ENCODE data around the gene TBL1X.

Gene TBL1X

GRCh38 chrX:9677098-9677739, 212.4 kb downstream of the TBL1X start:
- Histone ChIP-seq H3K4me1 (ENCODE audit: control insufficient read depth, insufficient read depth, low read length) (no peaks in the 10 kb centered on the region), H3K4me3 (ENCODE audit: low read length) (peak overlapping the region; percentile 8), H3K36me3 (ENCODE audit: control insufficient read depth, insufficient read depth, low read length) (no peaks in the 10 kb centered on the region), H3K27ac (ENCODE audit: low read depth, low read length) (no peak overlapping the region), H3K27me3 (ENCODE audit: control insufficient read depth, insufficient read depth, low read length) (no peaks in the 10 kb centered on the region), H3K9ac (ENCODE audit: low read length) (no peak overlapping the region)

DNA sequence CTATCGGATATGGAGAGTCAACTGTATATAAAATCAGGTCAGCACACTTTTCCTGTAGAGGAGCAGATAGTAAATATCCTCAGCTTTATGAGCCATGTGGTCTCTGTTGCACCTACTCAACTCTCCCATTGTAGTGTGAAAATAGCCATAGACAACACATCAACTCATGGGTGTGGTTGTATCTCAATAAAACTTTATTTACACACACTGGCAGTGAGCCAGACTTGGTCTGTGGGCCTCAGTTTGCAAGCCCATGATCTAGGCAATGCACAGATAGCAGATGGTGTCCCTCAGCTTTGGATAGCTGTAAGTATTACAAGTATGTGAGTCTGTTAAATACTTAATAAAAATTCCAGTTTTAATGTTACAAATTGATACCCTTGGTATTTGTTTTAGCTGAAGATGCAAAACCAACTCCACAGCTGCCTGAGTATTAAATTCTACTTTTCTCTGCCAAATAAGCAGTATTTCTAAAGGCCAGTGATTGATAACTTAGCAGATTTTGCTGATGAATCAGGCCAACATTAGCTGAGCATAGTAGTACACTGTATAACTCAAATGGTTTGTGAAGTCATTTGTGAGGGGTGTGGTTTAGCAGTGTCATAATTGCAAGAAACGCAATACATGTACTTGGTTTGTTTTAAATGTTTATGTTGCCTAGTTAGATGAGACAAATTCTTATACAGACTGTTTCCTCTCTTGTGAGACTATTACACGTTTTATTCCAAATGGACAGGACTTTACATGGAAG, 213.5 kb downstream of the TBL1X start:
- H3K27ac ChIP-seq (ENCODE audit: low read depth, low read length) = no peak overlapping the region
- no peak overlapping the region for H3K9ac ChIP-seq (ENCODE audit: low read length)
- no peaks in the 10 kb centered on the region for H3K36me3 ChIP-seq (ENCODE audit: control insufficient read depth, insufficient read depth, low read length)
- no peaks in the 10 kb centered on the region for H3K4me1 ChIP-seq (ENCODE audit: control insufficient read depth, insufficient read depth, low read length)
- H3K27me3 ChIP-seq (ENCODE audit: control insufficient read depth, insufficient read depth, low read length) = no peaks in the 10 kb centered on the region
- no peak overlapping the region for H3K4me3 ChIP-seq (ENCODE audit: low read length)

GRCh38 chrX:9681011-9681410, 216.2 kb downstream of the TBL1X start:
- H3K4me1 ChIP-seq (ENCODE audit: control insufficient read depth, insufficient read depth, low read length) = no peaks in the 10 kb centered on the region

GRCh38 chrX:9681422-9681821, 216.6 kb downstream of the TBL1X start:
- Histone ChIP-seq H3K36me3 (ENCODE audit: control insufficient read depth, insufficient read depth, low read length) (no peaks in the 10 kb centered on the region), H3K9ac (ENCODE audit: low read length) (no peak overlapping the region), H3K4me1 (ENCODE audit: control insufficient read depth, insufficient read depth, low read length) (no peaks in the 10 kb centered on the region), H3K4me3 (ENCODE audit: low read length) (no peak overlapping the region), H3K27ac (ENCODE audit: low read depth, low read length) (no peak overlapping the region), H3K27me3 (ENCODE audit: control insufficient read depth, insufficient read depth, low read length) (no peaks in the 10 kb centered on the region)

More at GRCh38 chrX:9681011-9681410, 216.2 kb downstream of the TBL1X start:
- no peaks in the 10 kb centered on the region for H3K27me3 ChIP-seq (ENCODE audit: control insufficient read depth, insufficient read depth, low read length)
- no peak overlapping the region for H3K27ac ChIP-seq (ENCODE audit: low read depth, low read length)
- H3K36me3 ChIP-seq (ENCODE audit: control insufficient read depth, insufficient read depth, low read length) = no peaks in the 10 kb centered on the region
- no peak overlapping the region for H3K4me3 ChIP-seq (ENCODE audit: low read length)
- no peak overlapping the region for H3K9ac ChIP-seq (ENCODE audit: low read length)

- Histone ChIP-seq H3K9ac (ENCODE audit: low read length) (no peak overlapping the region), H3K27me3 (ENCODE audit: control insufficient read depth, insufficient read depth, low read length) (no peaks in the 10 kb centered on the region), H3K36me3 (ENCODE audit: control insufficient read depth, insufficient read depth, low read length) (no peaks in the 10 kb centered on the region), H3K4me3 (ENCODE audit: low read length) (no peak overlapping the region), H3K4me1 (ENCODE audit: control insufficient read depth, insufficient read depth, low read length) (no peaks in the 10 kb centered on the region), H3K27ac (ENCODE audit: low read depth, low read length) (no peak overlapping the region)
Measured at GRCh38 chrX:9682456-9682855, 217.6 kb downstream of the TBL1X start.

GRCh38 chrX:9682861-9683260, 218.0 kb downstream of the TBL1X start:
- Histone ChIP-seq H3K4me3 (ENCODE audit: low read length) (no peak overlapping the region), H3K4me1 (ENCODE audit: control insufficient read depth, insufficient read depth, low read length) (no peaks in the 10 kb centered on the region), H3K27ac (ENCODE audit: low read depth, low read length) (no peak overlapping the region), H3K36me3 (ENCODE audit: control insufficient read depth, insufficient read depth, low read length) (no peaks in the 10 kb centered on the region), H3K9ac (ENCODE audit: low read length) (no peak overlapping the region), H3K27me3 (ENCODE audit: control insufficient read depth, insufficient read depth, low read length) (no peaks in the 10 kb centered on the region)

- H3K4me3 ChIP-seq (ENCODE audit: low read length) = no peak overlapping the region
- H3K9ac ChIP-seq (ENCODE audit: low read length) = no peak overlapping the region
- no peaks in the 10 kb centered on the region for H3K27me3 ChIP-seq (ENCODE audit: control insufficient read depth, insufficient read depth, low read length)
- H3K36me3 ChIP-seq (ENCODE audit: control insufficient read depth, insufficient read depth, low read length) = no peaks in the 10 kb centered on the region
- H3K27ac ChIP-seq (ENCODE audit: low read depth, low read length) = no peak overlapping the region
- no peaks in the 10 kb centered on the region for H3K4me1 ChIP-seq (ENCODE audit: control insufficient read depth, insufficient read depth, low read length)
Measured at GRCh38 chrX:9683350-9683749, 218.5 kb downstream of the TBL1X start.

DNA sequence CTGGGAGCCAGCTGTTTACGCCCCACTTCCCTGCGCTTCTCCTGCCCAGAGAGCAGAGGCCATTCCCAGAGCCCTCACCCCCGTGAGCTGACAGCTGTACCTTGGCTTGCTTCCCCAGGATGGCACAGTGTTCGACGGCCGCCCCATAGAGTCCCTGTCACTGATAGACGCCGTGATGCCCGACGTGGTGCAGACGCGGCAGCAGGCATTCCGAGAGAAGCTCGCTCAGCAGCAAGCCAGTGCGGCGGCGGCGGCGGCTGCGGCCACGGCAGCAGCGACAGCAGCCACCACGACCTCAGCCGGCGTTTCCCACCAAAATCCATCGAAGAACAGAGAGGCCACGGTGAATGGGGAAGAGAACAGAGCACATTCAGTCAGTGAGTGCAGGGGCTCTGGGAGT, 223.0 kb downstream of the TBL1X start:
- Histone ChIP-seq H3K4me3 (ENCODE audit: low read length) (no peak overlapping the region), H3K4me1 (ENCODE audit: control insufficient read depth, insufficient read depth, low read length) (no peaks in the 10 kb centered on the region), H3K27ac (ENCODE audit: low read depth, low read length) (no peak overlapping the region), H3K27me3 (ENCODE audit: control insufficient read depth, insufficient read depth, low read length) (no peaks in the 10 kb centered on the region), H3K9ac (ENCODE audit: low read length) (no peak overlapping the region), H3K36me3 (ENCODE audit: control insufficient read depth, insufficient read depth, low read length) (no peaks in the 10 kb centered on the region)

DNA sequence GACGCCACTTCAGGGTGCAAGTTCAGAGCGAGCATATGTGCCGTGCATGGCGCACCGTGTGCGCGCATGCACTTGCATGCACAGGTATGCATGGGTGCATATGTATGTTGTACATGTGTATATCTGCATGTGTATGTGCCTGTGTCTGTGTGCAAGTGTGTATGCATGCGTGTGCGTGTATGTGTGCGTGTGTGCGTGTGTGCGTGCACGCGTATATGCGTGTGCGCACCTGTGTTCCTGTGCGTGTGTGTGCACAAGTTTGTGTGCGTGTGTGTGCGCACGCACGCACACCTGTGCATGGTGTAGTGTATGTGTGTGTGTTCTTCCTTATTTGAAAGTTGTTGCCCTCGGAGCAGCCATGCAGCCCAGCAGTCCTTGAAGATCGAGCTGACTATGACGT, 224.0 kb downstream of the TBL1X start:
- no peak overlapping the region for H3K9ac ChIP-seq (ENCODE audit: low read length)
- no peak overlapping the region for H3K4me3 ChIP-seq (ENCODE audit: low read length)
- H3K4me1 ChIP-seq (ENCODE audit: control insufficient read depth, insufficient read depth, low read length) = no peaks in the 10 kb centered on the region
- H3K27me3 ChIP-seq (ENCODE audit: control insufficient read depth, insufficient read depth, low read length) = no peaks in the 10 kb centered on the region
- no peak overlapping the region for H3K27ac ChIP-seq (ENCODE audit: low read depth, low read length)
- H3K36me3 ChIP-seq (ENCODE audit: control insufficient read depth, insufficient read depth, low read length) = no peaks in the 10 kb centered on the region

DNA sequence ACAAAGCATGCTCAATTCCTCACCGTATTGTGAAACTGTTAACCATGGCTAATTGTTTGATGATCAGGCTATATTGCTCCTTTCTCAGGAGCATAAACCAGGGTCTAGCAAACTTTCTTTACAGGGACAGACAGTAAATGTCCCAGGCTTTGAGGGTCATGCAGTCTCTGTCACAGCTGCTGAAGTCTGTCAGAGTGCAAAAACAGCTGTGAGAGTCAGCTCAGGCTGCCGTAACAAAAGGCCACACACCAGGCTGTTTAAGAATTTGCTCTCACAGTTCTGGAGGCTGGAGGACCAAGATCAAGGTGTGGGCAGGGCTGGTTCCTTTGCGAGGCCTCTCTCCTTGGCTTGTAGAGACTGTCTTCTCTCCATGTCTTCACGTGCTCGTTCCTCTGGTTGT, 225.2 kb downstream of the TBL1X start:
- Histone ChIP-seq H3K4me1 (ENCODE audit: control insufficient read depth, insufficient read depth, low read length) (no peaks in the 10 kb centered on the region), H3K9ac (ENCODE audit: low read length) (no peak overlapping the region), H3K27me3 (ENCODE audit: control insufficient read depth, insufficient read depth, low read length) (no peaks in the 10 kb centered on the region), H3K36me3 (ENCODE audit: control insufficient read depth, insufficient read depth, low read length) (no peaks in the 10 kb centered on the region), H3K4me3 (ENCODE audit: low read length) (no peak overlapping the region), H3K27ac (ENCODE audit: low read depth, low read length) (no peak overlapping the region)

DNA sequence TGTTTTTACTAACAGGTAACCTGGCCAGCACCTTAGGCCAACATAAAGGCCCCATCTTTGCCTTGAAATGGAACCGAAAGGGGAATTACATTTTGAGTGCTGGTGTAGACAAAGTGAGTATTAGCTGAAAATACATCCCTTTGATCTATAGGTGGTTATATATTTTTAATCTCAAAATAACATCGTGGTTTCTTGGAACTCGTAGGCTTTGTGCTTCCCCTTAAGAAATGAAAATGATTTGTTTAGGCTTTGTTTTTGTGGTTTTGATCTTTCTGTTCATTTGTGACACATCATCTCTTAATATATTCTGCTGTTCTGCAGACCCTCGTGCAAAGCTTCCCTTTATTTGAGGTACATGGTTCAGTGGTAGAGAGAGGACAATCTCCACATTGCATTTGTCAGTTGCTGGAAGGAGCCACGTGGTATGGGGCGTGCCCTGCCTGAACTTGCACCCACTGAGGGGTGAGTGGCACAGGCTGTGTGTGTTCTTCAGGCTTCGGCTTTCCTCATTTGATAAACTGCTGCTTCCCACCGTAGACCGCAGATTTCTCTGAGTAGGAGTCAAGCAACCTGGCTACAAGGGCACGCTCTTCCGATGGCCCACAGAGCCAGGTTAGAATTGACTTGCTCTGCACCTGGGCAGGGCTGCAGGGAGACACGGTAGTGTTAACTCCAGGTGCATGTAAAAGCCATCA, 228.6 kb downstream of the TBL1X start:
- H3K27ac ChIP-seq (ENCODE audit: low read depth, low read length) = no peak overlapping the region
- no peaks in the 10 kb centered on the region for H3K36me3 ChIP-seq (ENCODE audit: control insufficient read depth, insufficient read depth, low read length)
- no peaks in the 10 kb centered on the region for H3K4me1 ChIP-seq (ENCODE audit: control insufficient read depth, insufficient read depth, low read length)
- H3K9ac ChIP-seq (ENCODE audit: low read length) = no peak overlapping the region
- no peaks in the 10 kb centered on the region for H3K27me3 ChIP-seq (ENCODE audit: control insufficient read depth, insufficient read depth, low read length)
- H3K4me3 ChIP-seq (ENCODE audit: low read length) = no peak overlapping the region

- H3K4me3 ChIP-seq (ENCODE audit: low read length) = no peak overlapping the region
Measured at GRCh38 chrX:9698576-9698975, 233.7 kb downstream of the TBL1X start.

More at GRCh38 chrX:9698576-9698975, 233.7 kb downstream of the TBL1X start:
- Histone ChIP-seq H3K27me3 (ENCODE audit: control insufficient read depth, insufficient read depth, low read length) (no peaks in the 10 kb centered on the region), H3K36me3 (ENCODE audit: control insufficient read depth, insufficient read depth, low read length) (no peaks in the 10 kb centered on the region), H3K27ac (ENCODE audit: low read depth, low read length) (no peak overlapping the region), H3K4me1 (ENCODE audit: control insufficient read depth, insufficient read depth, low read length) (no peaks in the 10 kb centered on the region), H3K9ac (ENCODE audit: low read length) (no peak overlapping the region)

Measured in rectal smooth muscle tissue (tissue), 1 donor.